Prostate gland (tissue), 2 donors: ENCODE data around the gene PRDM10. TPM values are rescaled to one million over a fixed set of nuclear protein-coding genes. Genes with fewer than 3 reads are reported as not detected.
"Not testable (repeated sequence)": the region's sequence is repeated elsewhere in the genome, so short reads cannot be mapped to it uniquely, and the experiment has no call there.

Experiments used
- DNase-seq: peaks from one replicate; pipeline ENCODE4 v3.0.0-alpha.2; 2019; ENCODE audit warnings: low spot score
- H3K27ac ChIP-seq, 2 donors: fragments of 200-600 bp; sonication (generic); 2 replicates each; pipeline ENCODE4 v1.5.1; 2017 to 2019
- H3K27me3 ChIP-seq: fragments of 200-600 bp; sonication (generic); replicated peaks from 2 replicates; pipeline ENCODE4 v1.5.1; 2019; ENCODE audit not compliant: insufficient read depth
- H3K36me3 ChIP-seq, 2 donors: fragments of 200-600 bp; sonication (generic); 1 replicate in 1 of 2; 2 replicates in 1 of 2; pipeline versions ENCODE4 v1.5.1 to v1.8.1; 2017 to 2019
- H3K4me1 ChIP-seq: fragments of 200-600 bp; sonication (generic); replicated peaks from 2 replicates; pipeline ENCODE4 v1.5.1; 2019
- H3K4me3 ChIP-seq, 2 donors: fragments of 200-600 bp; sonication (generic); 2 replicates each; pipeline ENCODE4 v1.5.1; 2017 to 2019
- H3K9me3 ChIP-seq: fragments of 200-600 bp; sonication (generic); 2 replicates; pipeline ENCODE4 v1.5.1; 2017
- CTCF ChIP-seq, 4 experiments: fragments of 200-600 bp in 2 of 4; fragments of 450-650 bp in 2 of 4; sonication (generic) in 2 of 4; IDR thresholded peaks; 1 replicate in 3 of 4; 2 replicates in 1 of 4; pipeline ENCODE4 v1.5.1; 2016 to 2019; ENCODE audit warnings: antibody characterized with exemption in 4 of 4, mild to moderate bottlenecking in 2 of 4, moderate library complexity in 2 of 4
- POLR2A ChIP-seq: fragments of 450-650 bp; IDR thresholded peaks from one replicate; pipeline ENCODE4 v1.6.1; 2016; ENCODE audit warnings: antibody characterized with exemption, mild to moderate bottlenecking
- POLR2AphosphoS5 ChIP-seq: sonication (generic); formaldehyde crosslinking; IDR thresholded peaks from one replicate; pipeline ENCODE4 v1.6.1; 2017; ENCODE audit warnings: antibody characterized with exemption
- WGBS: methylation state at CpG from one replicate; pipeline ENCODE4 v1.1.5; 2018; 5-methylcytosine and 5-hydroxymethylcytosine counted together
- intact Hi-C: fragments of 100-400 bp; cut with DNase I; formaldehyde crosslinking; loops from one replicate; pipeline ENCODE4 v1.14.2; 2022
- total RNA-seq, 2 donors: library from RNA; depleted of rRNA; stranded (reverse); fragments of >200 nt; gene quantifications; one replicate each; pipeline ENCODE4 v1.1.0, GENCODE V29; 2016

PRDM10 gene
- total RNA-seq, 2 donors from 2014 or later: 7.0 to 7.7 TPM

- no peak for TF ChIP-seq CTCF (IDR thresholded peaks at IDR 0.05)
- no peak for TF ChIP-seq POLR2A
- TF ChIP-seq POLR2AphosphoS5: no peak
- intact Hi-C loops: no loop called here
- no peaks in the 10 kb centered on the region for H3K36me3 ChIP-seq
- no peak overlapping the region for H3K4me3 ChIP-seq
- H3K4me1 ChIP-seq: no peaks in the 10 kb centered on the region
- no peaks in the 10 kb centered on the region for H3K27me3 ChIP-seq
- no peak for DNase-seq
- H3K27ac ChIP-seq: no peak overlapping the region
- 94% methylated on average over 3 of the region's 3 CpGs for WGBS
- H3K9me3 ChIP-seq: no peaks in the 10 kb centered on the region
These were observed 34.6 kb downstream of the PRDM10 start for GRCh38 chr11:129967996-129968395.

GRCh38 chr11:129965248-129965647, 37.4 kb downstream of the PRDM10 start:
- WGBS: 86% methylated on average over 3 of the region's 3 CpGs
- intact Hi-C loops: no loop called here
- TF ChIP-seq CTCF (IDR thresholded peaks at IDR 0.05) (no peak), POLR2AphosphoS5 (no peak), POLR2A (no peak)
- no peaks in the 10 kb centered on the region for H3K4me1 ChIP-seq
- no peak overlapping the region for H3K27ac ChIP-seq
- H3K27me3 ChIP-seq: no peaks in the 10 kb centered on the region
- no peak overlapping the region for H3K4me3 ChIP-seq
- H3K9me3 ChIP-seq: no peaks in the 10 kb centered on the region
- no peak for DNase-seq
- no peaks in the 10 kb centered on the region for H3K36me3 ChIP-seq

- H3K27ac ChIP-seq: no peak overlapping the region
- H3K27me3 ChIP-seq: no peaks in the 10 kb centered on the region
- 92% methylated on average over 18 of the region's 18 CpGs for WGBS
- no peaks in the 10 kb centered on the region for H3K9me3 ChIP-seq
- no peak for TF ChIP-seq POLR2A
- TF ChIP-seq POLR2AphosphoS5: no peak
- TF ChIP-seq CTCF (IDR thresholded peaks at IDR 0.05): no peak
- no peaks in the 10 kb centered on the region for H3K4me1 ChIP-seq
- DNase-seq: no peak
- H3K4me3 ChIP-seq: no peak overlapping the region
- intact Hi-C loops: no loop called here
- H3K36me3 ChIP-seq: no peaks in the 10 kb centered on the region
These were observed 42.1 kb downstream of the PRDM10 start for GRCh38 chr11:129960216-129961214.

GRCh38 chr11:129959687-129960086, 42.9 kb downstream of the PRDM10 start:
- intact Hi-C loops: no loop called here
- no peaks in the 10 kb centered on the region for H3K27me3 ChIP-seq
- H3K36me3 ChIP-seq: no peaks in the 10 kb centered on the region
- no peaks in the 10 kb centered on the region for H3K4me1 ChIP-seq
- no peaks in the 10 kb centered on the region for H3K9me3 ChIP-seq
- TF ChIP-seq POLR2AphosphoS5 (no peak), POLR2A (no peak), CTCF (IDR thresholded peaks at IDR 0.05) (no peak)
- no peak overlapping the region for H3K27ac ChIP-seq
- no peak overlapping the region for H3K4me3 ChIP-seq
- no peak for DNase-seq
- WGBS: 96% methylated on average over 3 of the region's 3 CpGs

GRCh38 chr11:129955282-129955681, 47.4 kb downstream of the PRDM10 start:
- Histone ChIP-seq H3K27ac (no peak overlapping the region), H3K27me3 (no peaks in the 10 kb centered on the region), H3K9me3 (no peaks in the 10 kb centered on the region), H3K4me3 (no peak overlapping the region), H3K4me1 (no peaks in the 10 kb centered on the region), H3K36me3 (no peaks in the 10 kb centered on the region)
- intact Hi-C loops: no loop called here
- WGBS: 86% methylated on average over 4 of the region's 4 CpGs
- TF ChIP-seq POLR2AphosphoS5 (no peak), CTCF (IDR thresholded peaks at IDR 0.05) (no peak), POLR2A (no peak)
- no peak for DNase-seq

- DNase-seq, H3K4me3 ChIP-seq, H3K36me3 ChIP-seq, H3K9me3 ChIP-seq, intact Hi-C loops, H3K4me1 ChIP-seq, H3K27ac ChIP-seq, H3K27me3 ChIP-seq: not testable (repeated sequence)
- WGBS: 90% methylated on average over 1 of the region's 1 CpG
These were observed 47.9 kb downstream of the PRDM10 start for GRCh38 chr11:129954703-129955102.
